HG03280 (cell line): ENCODE results near the gene RPS17.

Experiments
- ATAC-seq: cut with Tn5 transposase; IDR thresholded peaks from one replicate; pipeline ENCODE4 v1.9.1; 2021; ENCODE audit warnings: mild to moderate bottlenecking, moderate library complexity; ENCODE audit not compliant: unreplicated experiment

Gene RPS17

GRCh38 chr15:82540055-82540983 is at the start of gene RPS17:
RPS17 (minus strand) TSS chr15:82540457; CDS start chr15:82540428, 29 bp downstream.
- ATAC-seq, result peak; percentile 96

GRCh38 chr15:82587805-82588204 is 47.5 kb upstream of the RPS17 start:
- no peak for ATAC-seq

- ATAC-seq, result no peak
Measured at GRCh38 chr15:82585072-82585471, 44.8 kb upstream of the RPS17 start.

- ATAC-seq, result no peak
Measured at GRCh38 chr15:82580713-82581112, 40.5 kb upstream of the RPS17 start.

- ATAC-seq, result no peak
Measured at GRCh38 chr15:82575335-82575734, 35.1 kb upstream of the RPS17 start.

GRCh38 chr15:82572986-82573385 is 32.7 kb upstream of the RPS17 start:
- no peak for ATAC-seq

GRCh38 chr15:82572311-82572710 is 32.1 kb upstream of the RPS17 start:
- no peak for ATAC-seq

GRCh38 chr15:82571722-82572222 is 31.5 kb upstream of the RPS17 start:
- no peak for ATAC-seq

GRCh38 chr15:82570721-82571508 is 30.7 kb upstream of the RPS17 start:
- ATAC-seq, result no peak

GRCh38 chr15:82569834-82570233 is 29.6 kb upstream of the RPS17 start:
- ATAC-seq, result no peak

- ATAC-seq, result no peak
Measured at GRCh38 chr15:82568986-82569385, 28.7 kb upstream of the RPS17 start.

GRCh38 chr15:82567661-82568060 is 27.4 kb upstream of the RPS17 start:
- ATAC-seq, result no peak

- no peak for ATAC-seq
Measured at GRCh38 chr15:82566690-82567089, 26.4 kb upstream of the RPS17 start.

GRCh38 chr15:82558502-82558901 is 18.2 kb upstream of the RPS17 start:
- ATAC-seq, result no peak

- no peak for ATAC-seq
Measured at GRCh38 chr15:82556315-82557035, 16.2 kb upstream of the RPS17 start.

GRCh38 chr15:82554849-82555248 is 14.6 kb upstream of the RPS17 start:
- ATAC-seq, result no peak

- ATAC-seq, result no peak
Measured at GRCh38 chr15:82554351-82554750, 14.1 kb upstream of the RPS17 start.

- no peak for ATAC-seq
Measured at GRCh38 chr15:82553846-82554245, 13.6 kb upstream of the RPS17 start.

- no peak for ATAC-seq
Measured at GRCh38 chr15:82552861-82553260, 12.6 kb upstream of the RPS17 start.

- ATAC-seq, result no peak
Measured at GRCh38 chr15:82551646-82552247, 11.5 kb upstream of the RPS17 start.
